Astrocyte of the spinal cord (primary cell): ENCODE results near the gene CNKSR3.

Experiments used
- DNase-seq: peaks from one replicate; pipeline ENCODE4 v3.0.0; 2011; ENCODE audit warnings: low read depth, low spot score
- H3K4me3 ChIP-seq: 2 replicates; pipeline ENCODE4 v1.5.1; 2011; ENCODE audit warnings: low read depth, mild to moderate bottlenecking, low read length, moderate library complexity
- in situ Hi-C: cut with HindIII; loops from 2 replicates; pipeline ENCODE4 v1.10.0; 2017; ENCODE audit warnings: low sequenced_read_pairs
- TF ChIP-seq, protein P1 (sequence below): IDR thresholded peaks from 2 replicates; pipeline ENCODE4 v1.5.1; 2012; ENCODE audit warnings: low read depth, mild to moderate bottlenecking, low read length, inconsistent platforms

The CNKSR3 gene

GRCh38 chr6:154474648-154475428 lies 35.6 kb downstream of the CNKSR3 start:
- TF ChIP-seq, protein P1, sequence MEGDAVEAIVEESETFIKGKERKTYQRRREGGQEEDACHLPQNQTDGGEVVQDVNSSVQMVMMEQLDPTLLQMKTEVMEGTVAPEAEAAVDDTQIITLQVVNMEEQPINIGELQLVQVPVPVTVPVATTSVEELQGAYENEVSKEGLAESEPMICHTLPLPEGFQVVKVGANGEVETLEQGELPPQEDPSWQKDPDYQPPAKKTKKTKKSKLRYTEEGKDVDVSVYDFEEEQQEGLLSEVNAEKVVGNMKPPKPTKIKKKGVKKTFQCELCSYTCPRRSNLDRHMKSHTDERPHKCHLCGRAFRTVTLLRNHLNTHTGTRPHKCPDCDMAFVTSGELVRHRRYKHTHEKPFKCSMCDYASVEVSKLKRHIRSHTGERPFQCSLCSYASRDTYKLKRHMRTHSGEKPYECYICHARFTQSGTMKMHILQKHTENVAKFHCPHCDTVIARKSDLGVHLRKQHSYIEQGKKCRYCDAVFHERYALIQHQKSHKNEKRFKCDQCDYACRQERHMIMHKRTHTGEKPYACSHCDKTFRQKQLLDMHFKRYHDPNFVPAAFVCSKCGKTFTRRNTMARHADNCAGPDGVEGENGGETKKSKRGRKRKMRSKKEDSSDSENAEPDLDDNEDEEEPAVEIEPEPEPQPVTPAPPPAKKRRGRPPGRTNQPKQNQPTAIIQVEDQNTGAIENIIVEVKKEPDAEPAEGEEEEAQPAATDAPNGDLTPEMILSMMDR, result no peak
- peak; percentile 81 for DNase-seq
- no peak overlapping the region for H3K4me3 ChIP-seq
- in situ Hi-C loops, result no loop called here

DNA sequence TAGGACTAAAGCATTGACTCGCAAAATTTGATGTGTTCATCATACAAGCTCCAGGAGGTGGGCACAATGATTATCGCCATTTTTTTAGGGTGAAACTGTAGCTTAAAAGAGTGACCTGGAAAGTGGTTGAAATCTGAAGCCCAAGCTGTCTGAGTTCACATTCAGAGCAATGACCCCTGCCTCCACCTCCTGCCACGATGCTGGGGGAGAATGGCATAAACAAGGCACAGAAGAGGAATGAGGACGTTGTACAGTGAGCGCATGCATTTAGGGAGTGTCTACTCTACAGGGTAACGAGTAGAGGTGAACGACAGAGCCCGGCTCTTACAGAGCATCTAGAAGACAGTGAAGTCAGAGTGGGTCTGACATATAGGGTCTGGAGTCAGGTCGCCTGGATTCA lies 37.2 kb downstream of the CNKSR3 start:
- in situ Hi-C loops, result no loop called here
- H3K4me3 ChIP-seq, result no peak overlapping the region
- TF ChIP-seq, protein P1, result no peak
- DNase-seq, result no peak

- H3K4me3 ChIP-seq, result no peak overlapping the region
- no peak for DNase-seq
- in situ Hi-C loops, result no loop called here
- TF ChIP-seq, protein P1, result no peak
These were observed 38.7 kb downstream of the CNKSR3 start for GRCh38 chr6:154471609-154472362.

- TF ChIP-seq, protein P1, result no peak
- no peak overlapping the region for H3K4me3 ChIP-seq
- no peak for DNase-seq
- in situ Hi-C loops, result no loop called here
These were observed 41.1 kb downstream of the CNKSR3 start for GRCh38 chr6:154469306-154469935.

DNA sequence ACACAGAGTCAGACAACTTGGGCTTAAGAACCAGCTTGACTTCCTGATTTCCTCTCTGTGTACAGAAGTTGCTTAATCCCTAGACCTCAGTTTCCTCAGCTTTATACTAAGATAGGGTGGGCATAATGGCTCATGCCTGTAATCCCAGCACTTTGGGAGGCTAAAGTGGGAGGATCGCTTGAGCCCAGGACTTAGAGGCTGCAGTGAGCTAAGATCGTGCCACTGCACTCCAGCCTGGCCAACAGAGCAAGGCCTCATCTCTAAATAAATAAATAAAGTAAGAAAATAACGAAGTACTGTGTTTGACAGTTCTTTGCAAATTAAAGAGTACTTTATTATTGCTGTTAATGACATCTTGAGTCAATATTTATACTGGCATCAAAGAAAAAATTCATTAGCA lies 41.7 kb downstream of the CNKSR3 start:
- DNase-seq, result no peak
- TF ChIP-seq, protein P1, result no peak
- H3K4me3 ChIP-seq, result no peak overlapping the region
- in situ Hi-C loops, result no loop called here

DNA sequence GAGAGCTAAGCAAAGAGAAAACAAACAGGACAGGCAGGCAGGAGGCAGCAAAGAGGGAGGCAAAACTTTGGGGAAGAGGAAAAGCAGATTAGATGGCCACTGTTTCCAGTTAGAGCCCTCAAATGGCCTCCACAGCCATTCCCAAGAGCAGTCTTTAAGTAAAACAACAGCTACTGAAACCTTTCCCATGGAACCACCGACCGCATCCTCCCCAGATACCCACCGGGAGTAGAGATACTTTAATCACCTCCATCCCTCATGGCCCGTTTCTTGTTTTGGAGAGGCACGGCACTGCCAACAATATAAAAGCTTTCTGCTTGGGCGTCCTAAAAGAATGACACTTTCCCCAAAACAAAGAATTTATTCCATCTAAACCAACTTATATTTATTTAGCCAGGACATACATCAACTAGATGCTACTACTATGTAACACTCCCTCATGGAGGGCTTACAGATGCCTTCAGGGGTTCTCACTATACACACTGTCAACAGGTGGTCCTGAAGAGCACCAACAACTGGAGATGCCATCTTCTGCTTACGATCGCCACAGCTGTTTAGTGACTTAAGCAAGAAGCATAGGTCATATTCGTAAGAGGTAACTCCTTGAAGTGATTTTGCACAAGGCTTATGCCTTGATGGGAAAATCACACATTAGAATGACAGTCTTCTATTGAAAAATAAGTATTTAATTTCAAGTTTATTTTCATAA lies 43.4 kb downstream of the CNKSR3 start:
- in situ Hi-C loops, result no loop called here
- H3K4me3 ChIP-seq, result no peak overlapping the region
- no peak for DNase-seq
- TF ChIP-seq, protein P1, result no peak
